ENCODE measurements around the gene KLF11. TPM values are rescaled to one million over a fixed set of nuclear protein-coding genes. Genes with fewer than 3 reads are reported as not detected.
A peak's percentile ranks its signal among the peaks of the same experiment; 100 is the strongest.

The KLF11 gene
- total RNA-seq, 2 experiments from 2014 or later, result 26.7 to 29.6 TPM

GRCh38 chr2:10076511-10076910, 33.2 kb downstream of the KLF11 start:
- Mint-ChIP-seq H3K4me1 (ENCODE audit: low read depth) (peaks cover 18% of the 10 kb centered on the region), H3K4me3 (no peak overlapping the region), H3K9me3 (no peaks in the 10 kb centered on the region), H3K36me3 (ENCODE audit: low read depth) (no peaks in the 10 kb centered on the region), H3K27me3 (peaks cover 72% of the 10 kb centered on the region), H3K27ac (no peak overlapping the region)
- DNase-seq (no peak), ATAC-seq (ENCODE audit: poor library complexity) (no peak)
- CTCF ChIA-PET, result interaction anchor here (1.5 kb wide), 1 partner anchor 21 kb away, joined by 4 read pairs; no protein-coding TSS in a partner anchor
- Histone ChIP-seq H3K9me3 (ENCODE audit: control insufficient read depth in 1 of 2, insufficient read depth in 1 of 2, low read length in 2 of 2) (no peaks in the 10 kb centered on the region), H3K36me3 (ENCODE audit: insufficient read depth, low read length) (no peaks in the 10 kb centered on the region), H3K27ac (ENCODE audit: low read depth in 1 of 2, low read length in 2 of 2) (no peak overlapping the region), H3K4me3 (ENCODE audit: low read length) (no peak overlapping the region), H3K27me3 (ENCODE audit: control insufficient read depth in 1 of 2, insufficient read depth in 2 of 2, low read length in 2 of 2) (peaks cover 45 to 62% of the 10 kb centered on the region in 2 experiments), H3K4me1 (ENCODE audit: insufficient read depth, low read length) (peaks cover 25% of the 10 kb centered on the region)
- POLR2A ChIA-PET, result no interaction called here
- TF ChIP-seq, protein P1, sequence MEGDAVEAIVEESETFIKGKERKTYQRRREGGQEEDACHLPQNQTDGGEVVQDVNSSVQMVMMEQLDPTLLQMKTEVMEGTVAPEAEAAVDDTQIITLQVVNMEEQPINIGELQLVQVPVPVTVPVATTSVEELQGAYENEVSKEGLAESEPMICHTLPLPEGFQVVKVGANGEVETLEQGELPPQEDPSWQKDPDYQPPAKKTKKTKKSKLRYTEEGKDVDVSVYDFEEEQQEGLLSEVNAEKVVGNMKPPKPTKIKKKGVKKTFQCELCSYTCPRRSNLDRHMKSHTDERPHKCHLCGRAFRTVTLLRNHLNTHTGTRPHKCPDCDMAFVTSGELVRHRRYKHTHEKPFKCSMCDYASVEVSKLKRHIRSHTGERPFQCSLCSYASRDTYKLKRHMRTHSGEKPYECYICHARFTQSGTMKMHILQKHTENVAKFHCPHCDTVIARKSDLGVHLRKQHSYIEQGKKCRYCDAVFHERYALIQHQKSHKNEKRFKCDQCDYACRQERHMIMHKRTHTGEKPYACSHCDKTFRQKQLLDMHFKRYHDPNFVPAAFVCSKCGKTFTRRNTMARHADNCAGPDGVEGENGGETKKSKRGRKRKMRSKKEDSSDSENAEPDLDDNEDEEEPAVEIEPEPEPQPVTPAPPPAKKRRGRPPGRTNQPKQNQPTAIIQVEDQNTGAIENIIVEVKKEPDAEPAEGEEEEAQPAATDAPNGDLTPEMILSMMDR (IDR thresholded peaks at IDR 0.05), result no peak
- intact Hi-C loops (cut with DNase I, micrococcal nuclease), result loop anchor here (5.0 to 10.0 kb wide), 2 partner anchors 41 to 328 kb away; no protein-coding TSS in a partner anchor

DNA sequence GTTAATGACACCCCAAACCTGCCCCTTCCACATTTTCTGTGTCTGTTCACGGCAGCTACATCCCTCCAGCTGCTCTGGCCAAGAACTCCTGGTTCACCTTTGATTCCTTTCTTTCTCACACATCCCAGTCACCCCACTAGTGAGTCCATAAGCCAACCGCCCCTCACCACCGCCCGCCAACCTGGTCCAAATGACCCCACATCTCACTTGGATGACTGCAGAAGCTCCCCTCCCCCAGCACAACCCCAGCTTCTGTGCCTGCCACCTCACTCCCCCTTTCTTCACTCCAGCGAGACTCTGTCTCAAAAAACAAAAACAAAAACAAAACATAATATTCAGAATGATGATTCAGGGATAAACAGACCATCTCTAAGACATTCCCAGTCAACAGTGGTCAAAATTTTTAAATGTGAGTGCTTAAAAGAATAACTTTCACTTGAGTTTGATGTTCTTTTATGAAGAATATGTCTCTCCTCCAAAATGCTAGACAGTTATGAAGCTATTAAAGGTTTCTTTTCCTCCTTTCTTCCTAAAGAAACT, 33.7 kb downstream of the KLF11 start:
- no peaks in the 10 kb centered on the region for H3K9me3 ChIP-seq (ENCODE audit: control insufficient read depth in 1 of 2, insufficient read depth in 1 of 2, low read length in 2 of 2)
- peaks cover 49 to 67% of the 10 kb centered on the region in 2 experiments for H3K27me3 ChIP-seq (ENCODE audit: control insufficient read depth in 1 of 2, insufficient read depth in 2 of 2, low read length in 2 of 2)
- POLR2A ChIA-PET, result no interaction called here
- H3K4me3 ChIP-seq (ENCODE audit: low read length), result no peak overlapping the region
- no peak overlapping the region for H3K27ac ChIP-seq (ENCODE audit: low read depth in 1 of 2, low read length in 2 of 2)
- intact Hi-C loops (cut with DNase I, micrococcal nuclease), result loop anchor here (5.0 to 10.0 kb wide), 2 partner anchors 40 to 328 kb away; no protein-coding TSS in a partner anchor
- H3K4me1 ChIP-seq (ENCODE audit: insufficient read depth, low read length), result peaks cover 30% of the 10 kb centered on the region
- H3K9me3 Mint-ChIP-seq, result no peaks in the 10 kb centered on the region
- ATAC-seq (ENCODE audit: poor library complexity) (no peak), DNase-seq (no peak)
- H3K36me3 ChIP-seq (ENCODE audit: insufficient read depth, low read length), result no peaks in the 10 kb centered on the region
- H3K36me3 Mint-ChIP-seq (ENCODE audit: low read depth), result no peaks in the 10 kb centered on the region
- no peak overlapping the region for H3K27ac Mint-ChIP-seq
- H3K4me1 Mint-ChIP-seq (ENCODE audit: low read depth), result peaks cover 18% of the 10 kb centered on the region
- peaks cover 72% of the 10 kb centered on the region for H3K27me3 Mint-ChIP-seq
- no peak overlapping the region for H3K4me3 Mint-ChIP-seq
- TF ChIP-seq, protein P1 (IDR thresholded peaks at IDR 0.05), result no peak
- CTCF ChIA-PET, result interaction anchor here (1.5 kb wide), 1 partner anchor 20 kb away, joined by 4 read pairs; no protein-coding TSS in a partner anchor

- ATAC-seq (ENCODE audit: poor library complexity) (no peak), DNase-seq (no peak)
- TF ChIP-seq, protein P1 (IDR thresholded peaks at IDR 0.05), result no peak
- peaks cover 27% of the 10 kb centered on the region for H3K4me1 ChIP-seq (ENCODE audit: insufficient read depth, low read length)
- H3K27me3 ChIP-seq (ENCODE audit: control insufficient read depth in 1 of 2, insufficient read depth in 2 of 2, low read length in 2 of 2), result peaks cover 55 to 76% of the 10 kb centered on the region in 2 experiments
- Mint-ChIP-seq H3K36me3 (ENCODE audit: low read depth) (no peaks in the 10 kb centered on the region), H3K27me3 (peaks cover 73% of the 10 kb centered on the region), H3K4me1 (ENCODE audit: low read depth) (peaks cover 13% of the 10 kb centered on the region), H3K4me3 (peak overlapping the region; percentile 49), H3K9me3 (no peaks in the 10 kb centered on the region), H3K27ac (no peak overlapping the region)
- no peaks in the 10 kb centered on the region for H3K9me3 ChIP-seq (ENCODE audit: control insufficient read depth in 1 of 2, insufficient read depth in 1 of 2, low read length in 2 of 2)
- no peak overlapping the region for H3K27ac ChIP-seq (ENCODE audit: low read depth in 1 of 2, low read length in 2 of 2)
- no peaks in the 10 kb centered on the region for H3K36me3 ChIP-seq (ENCODE audit: insufficient read depth, low read length)
- ChIA-PET CTCF (interaction anchor here (1.5 kb wide), 1 partner anchor 19 kb away, joined by 4 read pairs; no protein-coding TSS in a partner anchor), POLR2A (no interaction called here)
- intact Hi-C loops (cut with DNase I, micrococcal nuclease), result loop anchor here (5.0 to 10.0 kb wide), 2 partner anchors 39 to 327 kb away; no protein-coding TSS in a partner anchor
- H3K4me3 ChIP-seq (ENCODE audit: low read length), result no peak overlapping the region
These were observed 34.7 kb downstream of the KLF11 start for GRCh38 chr2:10078001-10078400.

Data from CD4-positive, alpha-beta T cell (primary cell).